Epithelial cell of proximal tubule (primary cell): ENCODE results near the gene DGKB. TPM values are rescaled to one million over a fixed set of nuclear protein-coding genes. Genes with fewer than 3 reads are reported as not detected.

Source experiments
- DNase-seq: peaks from one replicate; pipeline ENCODE4 v3.0.0-alpha.2; 2011; ENCODE audit warnings: low read depth
- H3K4me3 ChIP-seq: 2 replicates; pipeline ENCODE4 v1.5.1; 2011; ENCODE audit warnings: low read depth, mild to moderate bottlenecking, low read length
- CTCF ChIP-seq: conservative IDR thresholded peaks from 2 replicates; pipeline ENCODE4 v1.5.1; 2012; ENCODE audit warnings: low read depth, mild to moderate bottlenecking, low read length
- total RNA-seq: library from RNA; depleted of rRNA; stranded (reverse); fragments of >200 nt; gene quantifications from 2 replicates; pipeline ENCODE4 v1.2.3, GENCODE V29; 2015

The DGKB gene
- total RNA-seq, 1 donor from 2014 or later: 0.69 TPM

GRCh38 chr7:14336256-14336655 is 566.3 kb downstream of the DGKB start:
- TF ChIP-seq CTCF: no peak
- no peak for DNase-seq
- H3K4me3 ChIP-seq: no peak overlapping the region

GRCh38 chr7:14332155-14332554 is 570.4 kb downstream of the DGKB start:
- DNase-seq: no peak
- TF ChIP-seq CTCF: no peak
- no peak overlapping the region for H3K4me3 ChIP-seq

GRCh38 chr7:14324767-14325166 is 577.8 kb downstream of the DGKB start:
- no peak for TF ChIP-seq CTCF
- H3K4me3 ChIP-seq: no peak overlapping the region
- no peak for DNase-seq

- no peak overlapping the region for H3K4me3 ChIP-seq
- TF ChIP-seq CTCF: no peak
- DNase-seq: no peak
Observed at GRCh38 chr7:14322724-14323123, 579.8 kb downstream of the DGKB start.

GRCh38 chr7:14321947-14322346 is 580.6 kb downstream of the DGKB start:
- DNase-seq: no peak
- TF ChIP-seq CTCF: no peak
- no peak overlapping the region for H3K4me3 ChIP-seq

- no peak overlapping the region for H3K4me3 ChIP-seq
- DNase-seq: no peak
- TF ChIP-seq CTCF: no peak
Observed at GRCh38 chr7:14309432-14309831, 593.1 kb downstream of the DGKB start.

- H3K4me3 ChIP-seq: no peak overlapping the region
- TF ChIP-seq CTCF: no peak
- no peak for DNase-seq
Observed at GRCh38 chr7:14305233-14305866, 597.2 kb downstream of the DGKB start.
